Activated CD4-positive, alpha-beta T cell treated with anti-CD3 and anti-CD28 coated beads, Interleukin-2, amount 50 U/mL, for 1 hour (primary cell): ENCODE measurements around the gene WFDC8.

Source experiments
- DNase-seq: peaks from one replicate; pipeline ENCODE4 v3.0.0-alpha.2; 2020

WFDC8 gene

DNA sequence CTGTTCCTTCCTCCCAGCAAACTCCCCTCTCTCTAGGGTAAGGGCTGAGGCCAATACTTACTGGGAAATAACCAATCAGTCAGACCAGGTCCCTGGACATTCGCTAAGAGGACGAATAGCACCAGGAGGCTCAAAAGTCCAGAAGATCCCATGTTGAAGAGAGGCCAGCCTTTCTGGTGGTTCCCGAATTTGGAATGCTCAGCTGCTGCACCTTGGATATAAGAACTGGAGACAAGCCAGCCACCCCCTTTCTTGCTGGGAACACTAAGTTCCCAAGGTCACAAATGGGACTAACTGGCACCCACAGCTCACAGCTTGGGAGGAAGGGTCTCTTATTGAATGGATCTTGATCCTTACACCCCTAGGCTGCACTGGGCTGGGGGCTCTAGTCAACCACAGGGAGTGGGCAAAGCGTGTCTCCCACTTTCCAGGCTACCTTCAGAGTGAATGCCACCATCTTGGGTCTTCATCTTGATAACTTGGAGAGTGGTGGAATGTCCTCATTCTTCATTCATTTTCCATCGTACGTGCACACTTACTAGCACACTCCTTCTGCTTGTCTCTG, 31.8 kb downstream of the WFDC8 start, which contains the start of gene EPPIN:
EPPIN (minus strand) TSS at position 196 of the 565 bp plus-strand sequence; CDS start at position 152, 44 bp downstream.
- DNase-seq: no peak

DNA sequence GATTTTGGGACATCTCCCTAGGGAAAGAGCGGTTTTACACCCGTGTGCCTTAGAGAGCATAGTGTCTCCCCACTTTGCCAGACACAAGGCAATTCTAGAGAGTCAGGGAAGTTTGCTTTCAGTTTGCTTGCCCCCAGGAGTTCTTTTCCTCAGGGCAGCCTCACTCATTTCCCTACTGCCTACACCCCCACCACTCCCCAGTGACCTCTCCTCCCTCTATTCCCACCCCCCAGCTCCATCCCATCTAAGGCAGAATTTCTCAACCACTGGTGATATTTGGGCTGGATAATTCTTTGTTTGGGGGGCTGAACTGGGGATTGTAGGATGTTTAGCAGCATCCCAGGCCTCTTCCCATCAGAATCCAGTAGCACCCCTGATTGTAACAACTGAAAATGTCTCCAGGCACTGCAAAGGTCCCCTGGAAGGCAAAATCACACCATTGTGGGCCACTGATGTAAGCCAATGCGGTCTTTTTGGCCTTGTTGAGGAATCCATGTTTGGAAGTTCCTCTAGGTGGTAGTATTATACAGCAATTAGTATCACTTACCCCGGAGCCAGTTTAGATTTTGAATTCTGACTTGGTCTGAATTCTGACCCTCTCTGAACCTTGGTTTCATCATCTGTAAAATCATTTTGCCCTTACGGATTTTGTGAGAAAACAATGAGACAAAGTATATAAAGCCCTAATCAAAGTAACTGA, 33.2 kb downstream of the WFDC8 start:
- DNase-seq: no peak

DNA sequence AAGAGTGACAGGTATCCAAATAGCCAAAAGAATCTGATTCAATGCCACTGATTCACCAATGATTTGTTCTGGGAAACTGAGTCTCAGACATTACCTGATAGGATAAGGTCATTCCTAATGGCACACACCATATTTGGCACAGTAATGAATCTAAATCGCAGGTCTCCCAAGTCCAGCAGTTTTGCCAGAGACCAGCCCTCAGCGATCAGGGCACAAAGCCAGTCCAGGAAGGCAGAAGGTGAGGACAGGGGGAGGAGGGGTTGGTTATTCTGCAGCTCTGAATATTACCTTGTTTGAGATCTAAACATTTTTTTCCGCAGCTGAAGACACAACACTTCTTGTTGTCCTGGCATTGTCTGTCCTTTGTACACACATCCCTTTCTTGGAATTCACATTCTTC, 33.7 kb downstream of the WFDC8 start:
- no peak for DNase-seq

DNA sequence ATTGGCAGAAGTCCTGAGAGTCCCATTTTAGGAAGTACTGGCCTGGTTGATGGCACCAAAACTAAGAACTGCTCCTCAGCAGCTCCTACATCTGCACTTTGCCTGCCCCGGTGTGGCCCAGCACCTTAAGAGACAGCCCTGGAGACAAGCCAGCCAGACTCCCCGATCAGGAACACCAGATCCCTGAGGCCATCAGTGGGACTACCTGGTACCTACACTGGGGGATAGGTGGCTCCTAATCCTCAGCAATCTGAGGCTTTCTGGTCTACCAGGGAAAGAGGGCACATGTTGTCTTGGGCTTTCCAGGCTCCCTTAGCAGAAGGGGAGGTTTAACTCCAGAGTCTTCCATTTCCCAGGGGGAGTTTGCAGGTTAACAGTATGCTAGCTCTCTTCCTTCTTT, 39.7 kb downstream of the WFDC8 start, which contains the start of gene WFDC6:
WFDC6 (minus strand) TSS at position 101 of the 400 bp plus-strand sequence; CDS start at position 26, 75 bp downstream.
- DNase-seq: no peak

DNA sequence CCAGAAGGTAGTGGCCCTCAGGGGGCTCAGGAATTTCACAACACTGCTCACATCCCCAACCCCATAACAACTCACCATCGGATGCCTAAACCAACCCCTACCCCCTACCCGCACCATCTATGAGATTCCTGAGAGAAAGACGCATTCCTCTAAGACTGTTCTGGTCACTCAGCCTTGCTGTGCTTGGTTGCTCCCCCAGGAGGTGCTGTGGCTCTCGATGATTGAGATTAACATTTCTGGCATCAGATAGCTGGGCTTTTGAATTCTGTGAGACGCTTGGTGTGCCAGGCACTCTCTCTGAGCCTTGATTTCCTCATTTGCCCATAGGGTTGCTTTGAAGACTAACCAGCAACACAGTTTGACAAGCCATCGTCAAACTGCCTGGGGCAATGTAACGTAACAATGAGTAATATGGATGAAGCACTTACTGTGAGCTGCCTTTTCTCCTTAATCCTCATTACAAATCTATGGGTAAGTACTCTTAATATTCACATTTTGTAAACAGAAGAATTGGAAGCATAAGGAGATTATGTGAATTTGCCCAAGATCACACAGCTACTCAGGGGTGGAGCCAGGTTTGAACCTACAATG, 40.8 kb downstream of the WFDC8 start:
- DNase-seq: no peak

DNA sequence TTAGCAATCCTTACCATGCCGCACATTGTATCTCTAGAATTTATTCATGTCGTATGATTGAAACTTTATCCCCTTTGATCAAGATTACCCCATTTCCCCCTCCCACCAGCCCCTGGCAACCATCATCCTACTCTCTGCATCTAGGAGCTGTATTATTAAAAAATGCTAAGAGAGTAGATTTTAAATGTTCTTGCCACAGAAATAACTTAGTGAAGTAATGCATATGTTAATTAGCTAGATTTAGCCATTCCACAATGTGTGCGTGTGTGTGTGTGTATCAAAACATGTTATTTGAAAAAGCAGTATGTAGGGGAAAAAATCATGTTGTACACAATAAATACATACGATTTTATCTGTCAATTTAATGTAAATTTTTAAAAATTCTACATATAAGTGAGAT, 51.8 kb downstream of the WFDC8 start:
- no peak for DNase-seq

DNA sequence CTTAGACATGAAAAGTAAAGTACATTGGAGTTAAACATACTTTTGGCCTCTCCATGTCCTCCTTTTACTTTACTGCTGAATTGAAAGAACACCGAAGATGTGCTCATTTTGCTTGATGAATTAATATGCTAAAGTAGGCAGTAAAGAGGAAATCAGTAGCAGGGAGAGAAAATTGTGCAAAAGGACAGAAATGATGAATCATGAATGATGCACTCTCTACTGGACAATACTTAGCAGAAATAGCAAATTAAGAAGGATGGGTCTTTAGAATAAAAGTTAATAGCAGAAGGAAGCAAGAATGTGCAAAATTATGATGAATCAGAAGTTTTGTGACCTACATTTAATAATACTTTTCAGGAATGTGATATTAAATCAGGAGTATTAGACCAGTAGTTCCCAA, 55.3 kb downstream of the WFDC8 start:
- DNase-seq: no peak

DNA sequence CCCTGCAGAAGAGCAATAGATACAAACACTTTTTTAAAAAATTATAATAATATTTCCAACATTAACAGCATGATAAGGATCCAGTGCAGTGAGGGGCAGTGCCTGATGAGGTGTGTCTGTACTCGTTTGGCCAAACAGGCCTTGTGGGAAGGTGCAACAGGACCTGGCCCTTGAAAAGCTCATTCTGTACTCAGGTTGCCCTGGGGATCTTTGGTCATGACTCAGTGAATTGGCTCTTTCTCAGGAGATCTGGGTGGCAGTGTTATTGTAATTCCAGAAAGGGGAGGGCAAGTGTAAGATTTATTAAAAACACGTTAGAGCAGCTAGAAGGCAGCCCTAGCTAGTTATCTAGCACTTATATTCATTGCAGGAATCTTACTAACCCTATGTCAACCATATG, 60.8 kb downstream of the WFDC8 start:
- no peak for DNase-seq

DNA sequence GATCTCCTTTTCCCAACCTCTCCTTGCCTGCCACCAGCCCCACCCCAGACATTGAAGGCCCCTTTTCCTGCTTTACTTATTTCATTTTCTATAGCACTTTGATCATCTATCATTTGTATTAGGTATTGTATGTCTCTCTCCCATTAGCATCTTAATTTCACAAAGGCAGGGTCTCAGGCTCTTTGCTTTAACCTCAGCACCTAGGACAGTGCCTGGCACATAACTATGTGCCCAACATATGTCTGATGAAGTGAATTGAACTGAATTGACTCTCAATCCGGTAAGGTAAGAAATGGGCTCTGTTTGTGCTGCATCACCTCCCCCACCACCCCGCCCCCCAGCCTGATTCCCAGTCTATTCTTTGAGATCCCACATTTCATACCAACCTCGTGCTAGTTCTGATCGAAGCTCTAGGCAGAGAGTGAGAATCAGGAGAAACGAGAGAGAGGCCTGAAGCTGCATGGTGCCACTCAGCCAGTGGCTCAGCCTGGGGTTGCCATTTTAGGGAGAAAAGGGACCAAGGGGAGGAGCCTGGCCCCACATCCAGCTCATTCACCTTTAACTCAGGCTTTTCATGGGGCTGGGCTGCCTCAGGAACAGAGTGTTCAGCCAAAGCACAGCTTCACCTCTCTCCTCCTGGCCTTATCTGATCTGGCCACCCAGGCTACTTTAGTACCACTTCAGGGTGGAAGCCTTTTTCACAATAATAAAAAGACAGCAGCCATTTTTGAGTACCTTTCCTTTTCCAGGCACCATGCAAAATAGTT, 63.8 kb downstream of the WFDC8 start, which contains the start of gene SPINT3:
SPINT3 (minus strand) TSS at position 476 of the 767 bp plus-strand sequence; CDS start at position 462, 14 bp downstream.
- no peak for DNase-seq

DNA sequence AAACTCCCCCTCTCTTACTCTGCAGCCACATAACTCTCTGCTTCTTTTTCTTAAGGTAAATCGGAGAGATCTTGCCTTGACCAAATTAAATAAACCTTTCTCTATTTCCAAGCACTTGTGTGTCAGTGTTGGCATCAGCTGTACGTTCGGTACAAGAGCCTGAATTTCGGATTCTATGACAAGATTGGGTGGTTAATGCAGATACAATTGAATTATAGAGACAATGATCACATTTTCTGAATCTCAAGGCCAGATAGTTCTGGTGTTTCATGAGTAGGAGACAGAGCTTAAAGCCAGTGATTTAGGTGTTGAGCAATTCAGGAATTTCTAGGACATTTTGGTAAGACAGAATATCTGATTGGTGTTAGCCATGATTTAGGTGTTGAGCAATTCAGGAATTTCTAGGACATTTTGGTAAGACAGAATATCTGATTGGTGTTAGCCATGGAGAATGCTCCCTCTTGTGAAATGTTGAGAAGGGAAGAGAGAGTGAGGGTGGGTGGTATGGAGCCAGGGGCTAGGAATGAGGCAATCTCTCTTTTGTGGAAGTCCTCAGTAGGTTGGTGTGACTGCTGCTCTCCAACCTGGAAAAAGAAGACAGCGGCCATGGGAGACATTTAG, 68.7 kb downstream of the WFDC8 start:
- DNase-seq: no peak

DNA sequence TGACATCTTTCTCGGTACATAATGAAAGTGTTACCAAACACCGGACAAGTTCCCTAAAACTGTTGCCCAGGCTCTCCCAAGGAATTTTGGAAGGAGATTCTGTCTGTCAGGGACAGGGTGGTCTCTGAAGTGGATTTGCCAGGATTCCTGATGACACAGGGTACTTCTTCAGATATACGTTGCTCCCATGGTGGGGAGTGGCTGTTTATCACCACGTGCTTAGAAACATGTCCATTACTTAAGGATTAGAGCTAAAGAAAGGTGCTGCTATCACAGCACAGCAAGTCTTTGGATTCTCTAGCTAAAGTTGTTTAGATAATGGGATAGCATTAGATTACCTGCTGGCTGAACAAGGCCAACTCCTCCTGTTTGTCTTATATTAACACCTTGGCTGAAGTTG, 70.0 kb downstream of the WFDC8 start:
- no peak for DNase-seq

DNA sequence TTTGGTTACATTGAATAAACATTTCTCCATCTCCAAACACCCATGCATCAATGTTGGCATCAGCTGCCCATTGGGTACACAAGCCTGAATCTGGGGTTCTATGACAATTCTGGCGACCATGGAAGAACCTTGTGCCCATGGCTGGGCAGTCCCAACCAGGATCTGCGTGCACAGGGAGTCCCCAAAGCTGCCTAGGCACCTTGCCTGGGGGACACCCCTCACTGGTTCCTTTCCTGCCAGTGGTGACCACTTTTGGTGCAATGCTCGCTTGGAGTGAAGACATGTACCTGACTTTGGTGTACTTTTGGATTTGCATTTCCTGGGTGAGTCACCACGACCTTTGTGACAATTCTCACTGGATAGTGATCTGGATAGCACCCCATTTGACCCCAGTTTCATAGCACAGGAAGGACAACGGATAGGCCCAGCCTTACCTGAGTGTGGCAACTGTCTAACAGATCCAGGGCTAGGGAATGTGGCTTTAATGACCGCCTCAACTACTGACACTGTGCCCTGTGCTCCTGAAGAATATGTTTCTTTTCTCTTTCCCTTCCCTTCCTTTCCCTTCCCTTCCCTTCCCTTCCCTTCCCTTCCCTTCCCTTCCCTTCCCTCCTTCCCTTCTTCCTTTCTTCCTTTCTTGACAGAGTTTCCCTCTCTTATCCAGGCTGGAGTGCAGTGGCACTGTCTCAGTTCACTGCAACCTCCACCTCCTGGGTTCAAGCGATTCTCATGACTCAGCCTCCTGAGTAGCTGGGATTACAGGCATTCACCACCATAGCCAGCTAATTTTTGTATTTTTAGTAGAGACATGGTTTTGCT, 70.8 kb downstream of the WFDC8 start:
- DNase-seq: no peak

DNA sequence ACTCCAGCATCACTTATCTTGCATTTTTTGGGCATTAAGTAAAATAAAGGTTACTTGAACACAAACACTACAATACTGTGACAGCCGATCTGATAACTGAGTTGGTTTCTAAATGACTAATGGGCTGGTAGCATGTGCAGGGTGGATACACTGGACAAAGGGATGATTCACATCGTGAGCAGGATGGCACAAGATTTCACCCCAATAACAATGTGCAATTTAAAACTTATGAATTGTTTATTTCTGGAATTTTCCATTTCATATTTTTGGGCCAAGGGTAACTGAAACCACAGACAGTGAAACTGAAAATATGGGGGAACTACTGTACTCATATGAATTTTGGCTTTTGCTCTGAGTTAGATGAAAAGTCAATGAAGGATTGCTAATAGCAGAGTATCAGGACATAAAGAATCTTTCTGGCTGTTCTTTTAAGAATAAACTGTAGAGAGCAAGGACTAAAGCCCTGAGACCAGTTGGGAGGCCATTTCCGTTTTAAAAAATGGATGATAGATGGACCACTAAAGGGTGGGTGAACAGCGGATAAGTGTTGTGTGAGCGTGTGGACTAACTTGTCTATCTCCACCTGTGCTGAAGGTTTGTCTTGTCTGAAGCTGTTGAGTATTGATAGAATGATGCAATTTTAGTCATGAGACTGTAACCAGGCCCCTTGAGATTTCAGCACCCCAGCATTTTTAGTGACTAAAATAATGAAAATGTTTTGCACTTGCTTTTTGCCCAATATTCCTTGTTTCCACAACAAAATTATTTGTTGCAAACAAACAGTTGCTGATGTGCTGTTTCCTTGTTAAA, 71.9 kb downstream of the WFDC8 start:
- DNase-seq: no peak

DNA sequence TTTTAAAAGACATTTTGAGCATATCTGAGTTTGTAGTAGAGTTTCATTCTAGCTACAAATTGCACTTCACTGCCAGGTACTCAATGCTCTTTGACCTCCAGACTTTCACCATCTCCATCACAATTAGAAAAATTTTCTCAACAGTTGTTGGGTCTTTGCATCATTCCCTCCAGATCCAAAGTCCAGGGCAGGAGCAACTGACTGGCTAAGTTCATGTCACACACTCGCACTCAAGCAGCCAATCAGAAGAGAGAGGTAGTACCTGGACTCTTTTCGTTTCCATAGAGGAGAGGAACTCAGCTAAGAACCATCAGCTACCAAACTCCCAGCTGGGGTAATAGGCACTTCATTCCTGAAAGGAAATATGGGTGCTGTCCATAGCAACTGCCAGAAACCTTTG, 72.7 kb downstream of the WFDC8 start:
- DNase-seq: no peak

DNA sequence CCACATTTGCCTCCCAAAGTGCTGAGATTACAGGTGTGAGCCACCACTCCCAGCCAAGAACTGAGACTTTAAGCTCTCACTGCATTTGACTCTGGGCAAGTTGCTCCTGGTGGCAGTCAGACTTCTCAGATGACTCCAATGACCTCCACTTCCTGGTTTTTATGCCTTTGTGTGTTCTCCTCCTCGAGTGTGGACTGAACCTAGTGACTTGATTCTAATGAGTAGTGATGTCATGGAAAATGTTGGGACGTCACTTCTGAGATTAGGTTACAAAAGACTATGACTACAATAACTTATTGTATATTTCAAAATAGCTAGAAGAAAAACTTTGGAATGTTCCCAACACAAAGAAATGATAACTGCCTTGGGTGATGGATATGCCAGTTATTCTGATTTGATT, 75.7 kb downstream of the WFDC8 start:
- DNase-seq: no peak

DNA sequence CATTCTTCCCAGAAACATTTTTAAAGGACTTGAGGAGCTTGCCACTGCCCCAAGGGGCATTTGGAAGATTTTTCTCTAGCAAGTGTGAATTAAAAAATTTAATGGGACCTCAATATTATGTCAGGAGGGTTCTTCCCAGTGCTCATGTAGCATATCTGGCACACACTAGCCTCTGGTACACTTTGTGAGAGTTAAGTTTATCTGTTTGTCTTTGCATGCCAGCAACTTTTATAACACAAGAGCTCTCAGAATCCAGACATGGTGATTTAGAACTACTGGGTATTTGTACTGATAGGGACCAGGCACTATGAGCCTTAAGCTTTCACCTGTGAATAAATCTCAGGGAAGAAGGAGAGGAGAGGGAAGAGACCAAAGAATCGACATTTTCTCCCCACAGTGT, 76.5 kb downstream of the WFDC8 start:
- DNase-seq: no peak
